ENCODE data around the gene SSNA1.

SSNA1 gene

DNA sequence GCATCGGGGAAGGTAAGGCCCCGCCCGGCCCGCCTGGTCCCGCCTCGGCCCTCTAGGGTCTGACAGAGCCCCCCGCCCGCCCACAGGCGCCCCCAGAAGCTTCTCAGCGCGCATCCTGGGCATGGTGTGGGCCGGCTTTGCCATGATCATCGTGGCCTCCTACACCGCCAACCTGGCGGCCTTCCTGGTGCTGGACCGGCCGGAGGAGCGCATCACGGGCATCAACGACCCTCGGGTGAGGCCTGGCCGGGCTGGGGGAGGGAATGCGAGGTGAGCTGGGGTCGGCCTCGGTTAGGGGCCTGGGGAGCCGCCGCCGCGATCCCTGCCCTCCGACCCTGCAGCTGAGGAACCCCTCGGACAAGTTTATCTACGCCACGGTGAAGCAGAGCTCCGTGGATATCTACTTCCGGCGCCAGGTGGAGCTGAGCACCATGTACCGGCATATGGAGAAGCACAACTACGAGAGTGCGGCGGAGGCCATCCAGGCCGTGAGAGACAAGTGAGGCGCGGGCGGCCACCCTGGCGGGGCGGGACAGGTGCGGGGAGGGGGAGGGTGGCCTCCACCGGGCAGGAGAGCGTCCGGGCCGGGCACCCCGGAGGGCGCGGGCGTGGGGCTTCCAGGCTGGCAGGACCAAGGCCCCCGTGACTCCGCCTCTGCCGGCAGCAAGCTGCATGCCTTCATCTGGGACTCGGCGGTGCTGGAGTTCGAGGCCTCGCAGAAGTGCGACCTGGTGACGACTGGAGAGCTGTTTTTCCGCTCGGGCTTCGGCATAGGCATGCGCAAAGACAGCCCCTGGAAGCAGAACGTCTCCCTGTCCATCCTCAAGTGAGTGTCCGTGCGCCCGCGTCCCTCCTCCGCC, 25.7 kb upstream of the SSNA1 start:
- H2AFZ ChIP-seq (ENCODE audit: low read depth, low read length) = no peak overlapping the region
- no peak overlapping the region for H3K9ac ChIP-seq (ENCODE audit: low read length)
- no peaks in the 10 kb centered on the region for H3K79me2 ChIP-seq (ENCODE audit: low read length)
- H4K20me1 ChIP-seq (ENCODE audit: insufficient read depth, low read length) = no peaks in the 10 kb centered on the region
- no peak overlapping the region for H3K27ac ChIP-seq (ENCODE audit: low read length)
- no peaks in the 10 kb centered on the region for H3K9me3 ChIP-seq (ENCODE audit: insufficient read depth, low read length)
- no peak overlapping the region for H3K4me3 ChIP-seq (ENCODE audit: low read length)
- H3K4me2 ChIP-seq (ENCODE audit: low read length) = no peak overlapping the region
- TF ChIP-seq EZH2phosphoT487 (IDR thresholded peaks at IDR 0.05; ENCODE audit: low read depth) = no peak
- TF ChIP-seq, protein P1, sequence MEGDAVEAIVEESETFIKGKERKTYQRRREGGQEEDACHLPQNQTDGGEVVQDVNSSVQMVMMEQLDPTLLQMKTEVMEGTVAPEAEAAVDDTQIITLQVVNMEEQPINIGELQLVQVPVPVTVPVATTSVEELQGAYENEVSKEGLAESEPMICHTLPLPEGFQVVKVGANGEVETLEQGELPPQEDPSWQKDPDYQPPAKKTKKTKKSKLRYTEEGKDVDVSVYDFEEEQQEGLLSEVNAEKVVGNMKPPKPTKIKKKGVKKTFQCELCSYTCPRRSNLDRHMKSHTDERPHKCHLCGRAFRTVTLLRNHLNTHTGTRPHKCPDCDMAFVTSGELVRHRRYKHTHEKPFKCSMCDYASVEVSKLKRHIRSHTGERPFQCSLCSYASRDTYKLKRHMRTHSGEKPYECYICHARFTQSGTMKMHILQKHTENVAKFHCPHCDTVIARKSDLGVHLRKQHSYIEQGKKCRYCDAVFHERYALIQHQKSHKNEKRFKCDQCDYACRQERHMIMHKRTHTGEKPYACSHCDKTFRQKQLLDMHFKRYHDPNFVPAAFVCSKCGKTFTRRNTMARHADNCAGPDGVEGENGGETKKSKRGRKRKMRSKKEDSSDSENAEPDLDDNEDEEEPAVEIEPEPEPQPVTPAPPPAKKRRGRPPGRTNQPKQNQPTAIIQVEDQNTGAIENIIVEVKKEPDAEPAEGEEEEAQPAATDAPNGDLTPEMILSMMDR (IDR thresholded peaks at IDR 0.05; ENCODE audit: low read depth, low read length) = no peak
- H3K27me3 ChIP-seq (ENCODE audit: low read depth, low read length) = peaks cover 6% of the 10 kb centered on the region; the same call in 1 of the 2 replicates
- H3K4me1 ChIP-seq (ENCODE audit: low read length) = peaks cover 19% of the 10 kb centered on the region
- no peaks in the 10 kb centered on the region for H3K36me3 ChIP-seq (replicated peaks; ENCODE audit: low read depth, low read length)

DNA sequence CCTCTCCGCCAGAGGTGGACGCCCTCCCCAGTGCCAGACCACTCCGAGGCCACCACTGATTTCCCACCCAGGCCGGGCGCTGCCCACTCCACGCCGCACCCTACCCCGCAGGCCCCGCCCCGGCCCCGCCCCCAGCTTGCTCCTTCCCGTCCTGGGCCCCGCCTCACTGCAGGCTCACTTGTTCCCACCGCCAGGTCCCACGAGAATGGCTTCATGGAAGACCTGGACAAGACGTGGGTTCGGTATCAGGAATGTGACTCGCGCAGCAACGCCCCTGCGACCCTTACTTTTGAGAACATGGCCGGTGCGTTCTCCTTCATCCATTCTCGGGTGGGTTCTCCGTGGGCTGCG, 25.1 kb upstream of the SSNA1 start:
- TF ChIP-seq, protein P1 (IDR thresholded peaks at IDR 0.05; ENCODE audit: low read depth, low read length) = no peak
- TF ChIP-seq EZH2phosphoT487 (IDR thresholded peaks at IDR 0.05; ENCODE audit: low read depth) = no peak
- no peaks in the 10 kb centered on the region for H3K79me2 ChIP-seq (ENCODE audit: low read length)
- peaks cover 17% of the 10 kb centered on the region for H3K4me1 ChIP-seq (ENCODE audit: low read length)
- no peak overlapping the region for H3K9ac ChIP-seq (ENCODE audit: low read length)
- no peaks in the 10 kb centered on the region; the same call in 1 of the 2 replicates for H3K27me3 ChIP-seq (ENCODE audit: low read depth, low read length)
- no peak overlapping the region for H2AFZ ChIP-seq (ENCODE audit: low read depth, low read length)
- no peak overlapping the region for H3K4me2 ChIP-seq (ENCODE audit: low read length)
- H4K20me1 ChIP-seq (ENCODE audit: insufficient read depth, low read length) = no peaks in the 10 kb centered on the region
- H3K36me3 ChIP-seq (replicated peaks; ENCODE audit: low read depth, low read length) = no peaks in the 10 kb centered on the region
- no peaks in the 10 kb centered on the region for H3K9me3 ChIP-seq (ENCODE audit: insufficient read depth, low read length)
- no peak overlapping the region for H3K4me3 ChIP-seq (ENCODE audit: low read length)
- H3K27ac ChIP-seq (ENCODE audit: low read length) = no peak overlapping the region

DNA sequence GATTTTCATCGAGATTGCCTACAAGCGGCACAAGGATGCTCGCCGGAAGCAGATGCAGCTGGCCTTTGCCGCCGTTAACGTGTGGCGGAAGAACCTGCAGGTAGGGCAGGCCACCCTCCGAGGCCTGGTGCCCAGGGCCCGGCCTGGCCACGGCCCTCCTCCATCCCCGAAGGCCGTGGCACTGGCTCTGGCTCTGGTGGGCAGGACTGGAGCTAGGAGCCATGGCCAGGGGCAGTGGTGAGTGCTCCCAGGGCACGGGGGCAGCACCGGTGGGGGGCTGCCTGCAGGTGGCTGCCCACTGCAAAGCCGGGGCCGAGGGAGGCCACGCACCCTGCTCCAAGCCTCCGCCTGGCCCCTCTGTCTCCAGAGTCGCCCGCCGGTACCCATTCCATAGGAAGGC, 24.7 kb upstream of the SSNA1 start:
- no peak overlapping the region for H3K4me2 ChIP-seq (ENCODE audit: low read length)
- no peak overlapping the region for H3K9ac ChIP-seq (ENCODE audit: low read length)
- no peak overlapping the region for H3K4me3 ChIP-seq (ENCODE audit: low read length)
- no peaks in the 10 kb centered on the region for H3K9me3 ChIP-seq (ENCODE audit: insufficient read depth, low read length)
- no peak overlapping the region for H3K27ac ChIP-seq (ENCODE audit: low read length)
- H2AFZ ChIP-seq (ENCODE audit: low read depth, low read length) = no peak overlapping the region
- no peaks in the 10 kb centered on the region for H3K36me3 ChIP-seq (replicated peaks; ENCODE audit: low read depth, low read length)
- H3K4me1 ChIP-seq (ENCODE audit: low read length) = peaks cover 13% of the 10 kb centered on the region
- H4K20me1 ChIP-seq (ENCODE audit: insufficient read depth, low read length) = no peaks in the 10 kb centered on the region
- no peaks in the 10 kb centered on the region for H3K79me2 ChIP-seq (ENCODE audit: low read length)
- TF ChIP-seq, protein P1 (IDR thresholded peaks at IDR 0.05; ENCODE audit: low read depth, low read length) = no peak
- TF ChIP-seq EZH2phosphoT487 (IDR thresholded peaks at IDR 0.05; ENCODE audit: low read depth) = no peak
- no peaks in the 10 kb centered on the region; the same call in none of the 2 replicates for H3K27me3 ChIP-seq (ENCODE audit: low read depth, low read length)

DNA sequence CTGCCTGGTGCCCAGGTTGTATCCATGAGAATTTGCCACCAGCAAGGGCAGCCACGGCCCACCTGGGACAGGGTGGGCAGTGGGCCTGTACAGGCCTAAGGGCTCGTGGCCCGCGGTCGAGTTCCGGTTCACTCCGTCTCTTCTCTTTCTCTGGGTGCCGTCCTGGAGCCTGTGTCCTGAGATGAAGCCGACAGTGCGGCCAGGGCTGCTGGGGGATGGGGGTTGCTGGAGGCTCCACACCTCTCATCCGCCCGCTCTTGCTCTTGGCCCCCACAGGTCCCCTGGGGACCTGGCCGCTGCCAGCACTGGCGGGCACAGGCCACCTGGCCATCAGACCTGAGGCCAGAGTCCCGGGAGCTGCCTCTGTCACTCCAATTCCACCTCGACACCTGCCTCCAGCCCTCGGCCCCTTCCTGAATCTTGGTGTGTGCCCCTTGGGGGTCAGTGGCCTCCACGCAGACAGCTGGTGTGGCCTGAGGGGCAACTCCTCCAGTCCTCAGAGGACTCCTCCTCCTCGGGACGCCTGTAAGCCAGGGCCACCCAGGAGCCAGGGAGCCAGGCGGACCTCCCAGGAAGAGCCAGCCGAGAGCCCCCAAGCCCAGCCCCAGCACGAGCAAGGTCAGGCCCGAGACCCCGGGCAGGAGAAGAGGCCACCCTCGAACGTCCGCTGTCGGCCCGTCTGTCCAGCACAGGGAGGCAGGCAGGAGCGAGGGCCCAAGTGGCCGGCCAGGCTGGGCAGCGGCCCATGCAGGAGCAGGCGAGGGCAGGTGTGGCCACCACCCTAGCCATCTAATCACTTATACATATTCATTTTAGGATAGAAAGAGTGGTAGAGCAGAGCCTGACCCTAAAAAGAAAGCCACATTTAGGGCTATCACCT, 23.9 kb upstream of the SSNA1 start:
- no peaks in the 10 kb centered on the region; the same call in none of the 2 replicates for H3K27me3 ChIP-seq (ENCODE audit: low read depth, low read length)
- H3K9ac ChIP-seq (ENCODE audit: low read length) = no peak overlapping the region
- no peak overlapping the region for H3K27ac ChIP-seq (ENCODE audit: low read length)
- H2AFZ ChIP-seq (ENCODE audit: low read depth, low read length) = no peak overlapping the region
- H3K4me2 ChIP-seq (ENCODE audit: low read length) = no peak overlapping the region
- H3K4me1 ChIP-seq (ENCODE audit: low read length) = peaks cover 5% of the 10 kb centered on the region
- H4K20me1 ChIP-seq (ENCODE audit: insufficient read depth, low read length) = no peaks in the 10 kb centered on the region
- TF ChIP-seq, protein P1 (IDR thresholded peaks at IDR 0.05; ENCODE audit: low read depth, low read length) = no peak
- no peak for TF ChIP-seq EZH2phosphoT487 (IDR thresholded peaks at IDR 0.05; ENCODE audit: low read depth)
- H3K9me3 ChIP-seq (ENCODE audit: insufficient read depth, low read length) = no peaks in the 10 kb centered on the region
- H3K4me3 ChIP-seq (ENCODE audit: low read length) = no peak overlapping the region
- no peaks in the 10 kb centered on the region for H3K79me2 ChIP-seq (ENCODE audit: low read length)
- no peaks in the 10 kb centered on the region for H3K36me3 ChIP-seq (replicated peaks; ENCODE audit: low read depth, low read length)
